K562 (cell line): ENCODE results near the gene STX12. TPM values are rescaled to one million over a fixed set of nuclear protein-coding genes. Genes with fewer than 3 reads are reported as not detected.

Experiments used
- BACH1 ChIP-seq: fragments of 200-800 bp; sonication (Bioruptor generic); IDR thresholded peaks from 2 replicates; pipeline ENCODE4 v1.6.1; 2016; ENCODE audit warnings: missing genetic modification characterization, missing compliant biosample characterization
- CHD2 ChIP-seq: IDR thresholded peaks from 2 replicates; pipeline ENCODE4 v1.6.1; 2011; ENCODE audit warnings: low read depth, low read length
- E2F3 ChIP-seq: fragments of 250-450 bp; sonication (Bioruptor Pico); IDR thresholded peaks from 2 replicates; pipeline ENCODE4 v1.4.0; 2020; ENCODE audit warnings: mild to moderate bottlenecking
- FOXJ3 ChIP-seq: sonication (generic); formaldehyde crosslinking; IDR thresholded peaks from 2 replicates; pipeline ENCODE4 v1.4.0; 2020; ENCODE audit warnings: mild to moderate bottlenecking, missing genetic modification reagents
- HDAC1 ChIP-seq, 2 experiments: fragments of 450-650 bp; IDR thresholded peaks; 2 replicates each; pipeline ENCODE4 v1.6.1; 2016 to 2017; ENCODE audit warnings: inconsistent platforms in 1 of 2, mild to moderate bottlenecking in 1 of 2, moderate library complexity in 1 of 2
- HNRNPK ChIP-seq: fragments of 200-400 bp; formaldehyde crosslinking; IDR thresholded peaks from one replicate; pipeline ENCODE4 v1.6.1; 2018; ENCODE audit warnings: mild to moderate bottlenecking, low read depth, low read length; ENCODE audit not compliant: poor library complexity, severe bottlenecking
- NCOR1 ChIP-seq: fragments of 450-650 bp; IDR thresholded peaks from 2 replicates; pipeline ENCODE4 v1.6.1; 2016; ENCODE audit warnings: mild to moderate bottlenecking, moderate library complexity
- NFE2L1 ChIP-seq: fragments of 450-650 bp; IDR thresholded peaks from 2 replicates; pipeline ENCODE4 v1.6.1; 2016; ENCODE audit warnings: missing genetic modification characterization, low read depth, mild to moderate bottlenecking, missing compliant biosample characterization, moderate library complexity, borderline replicate concordance
- NONO ChIP-seq, 2 experiments: fragments of 200-400 bp in 1 of 2; fragments of 450-650 bp in 1 of 2; formaldehyde crosslinking in 1 of 2; IDR thresholded peaks; 2 replicates each; pipeline ENCODE4 v1.6.1; 2017; ENCODE audit warnings: low read depth in 2 of 2, mild to moderate bottlenecking in 2 of 2, moderate library complexity in 2 of 2, low read length in 1 of 2
- RCOR1 ChIP-seq, 2 experiments: IDR thresholded peaks; 2 replicates each; pipeline ENCODE4 v1.6.1; 2012; ENCODE audit warnings: low read depth in 2 of 2, low read length in 2 of 2, borderline replicate concordance in 1 of 2, improper control_type of control experiment in 1 of 2
- RFX1 ChIP-seq: fragments of 450-650 bp; IDR thresholded peaks from 2 replicates; pipeline ENCODE4 v1.6.1; 2016; ENCODE audit warnings: mild to moderate bottlenecking, moderate library complexity
- SETDB1 ChIP-seq: IDR thresholded peaks from one replicate; pipeline ENCODE4 v1.6.1; 2012; ENCODE audit warnings: low read length, control low read depth, inconsistent platforms
- SRSF7 ChIP-seq: fragments of 200-400 bp; formaldehyde crosslinking; optimal IDR thresholded peaks from 2 replicates; pipeline ENCODE3; 2017; ENCODE audit warnings: mild to moderate bottlenecking, low read depth, low read length
- TOE1 ChIP-seq, 2 experiments: fragments of 450-650 bp in 1 of 2; sonication (generic) in 1 of 2; formaldehyde crosslinking in 1 of 2; IDR thresholded peaks; 2 replicates each; pipeline versions ENCODE4 v1.7.1 to v1.8.0; 2016 to 2022; ENCODE audit warnings: borderline replicate concordance in 2 of 2, mild to moderate bottlenecking in 2 of 2, antibody characterized with exemption in 1 of 2, inconsistent platforms in 1 of 2, low read depth in 1 of 2, missing genetic modification reagents in 1 of 2, moderate library complexity in 1 of 2
- YBX1 ChIP-seq: fragments of 450-650 bp; IDR thresholded peaks from 2 replicates; pipeline ENCODE4 v1.7.1; 2016; ENCODE audit warnings: mild to moderate bottlenecking
- polyA plus RNA-seq, 8 experiments: library from polyadenylated mRNA; depleted of rRNA in 4 of 8; stranded (reverse) in 5 of 8; unstranded in 3 of 8; fragments of >200 nt; fragmentation: Nextera tagmentation in 2 of 8; fragmentation: Illumina TruSeq in 1 of 8; extraction: Ambion mirVana in 2 of 8; extraction: Trizol in 1 of 8; gene quantifications; 2 replicates each; pipeline versions ENCODE4 v1.2.1 to v1.2.3, GENCODE V29; 2011 to 2014; ENCODE audit warnings: inconsistent platforms in 1 of 8, missing spikeins in 1 of 8
- total RNA-seq, 7 experiments: library from RNA; depleted of rRNA in 6 of 7; stranded (reverse); fragments of >200 nt in 6 of 7; fragmentation: Illumina TruSeq in 2 of 7; extraction: Trizol in 2 of 7; gene quantifications; 2 replicates each; pipeline versions ENCODE4 v1.2.1 to v1.2.3, GENCODE V29; 2011 to 2021; ENCODE audit warnings: low replicate concordance in 1 of 7
- TF ChIP-seq, protein P1 (sequence below): fragments of 450-650 bp; IDR thresholded peaks from 2 replicates; pipeline ENCODE4 v1.6.1; 2017; ENCODE audit warnings: antibody characterized with exemption
- TF ChIP-seq, protein P2 (sequence below): fragments of 250-450 bp; sonication (Bioruptor Pico); IDR thresholded peaks from 2 replicates; pipeline ENCODE4 v1.9.0; 2021; ENCODE audit warnings: mild to moderate bottlenecking
- TF ChIP-seq, protein P3 (sequence below): sonication (generic); formaldehyde crosslinking; IDR thresholded peaks from 2 replicates; pipeline ENCODE4 v1.9.0; 2022; ENCODE audit warnings: mild to moderate bottlenecking, missing genetic modification reagents
- TF ChIP-seq, protein P4 (sequence below): fragments of 450-650 bp; formaldehyde crosslinking; IDR thresholded peaks from 2 replicates; pipeline ENCODE4 v1.4.0; 2020; ENCODE audit warnings: mild to moderate bottlenecking, mixed read lengths
- TF ChIP-seq, protein P5 (sequence below): fragments of 450-650 bp; IDR thresholded peaks from 2 replicates; pipeline ENCODE4 v1.6.1; 2017; ENCODE audit warnings: antibody characterized with exemption, mild to moderate bottlenecking

STX12 gene
- total and polyA plus RNA-seq, 9 of the 15 experiments (the other 6 are each of a cell fraction or from before 2014, with no cell fraction given): 16.9 to 31.3 (median 25.7) TPM

DNA sequence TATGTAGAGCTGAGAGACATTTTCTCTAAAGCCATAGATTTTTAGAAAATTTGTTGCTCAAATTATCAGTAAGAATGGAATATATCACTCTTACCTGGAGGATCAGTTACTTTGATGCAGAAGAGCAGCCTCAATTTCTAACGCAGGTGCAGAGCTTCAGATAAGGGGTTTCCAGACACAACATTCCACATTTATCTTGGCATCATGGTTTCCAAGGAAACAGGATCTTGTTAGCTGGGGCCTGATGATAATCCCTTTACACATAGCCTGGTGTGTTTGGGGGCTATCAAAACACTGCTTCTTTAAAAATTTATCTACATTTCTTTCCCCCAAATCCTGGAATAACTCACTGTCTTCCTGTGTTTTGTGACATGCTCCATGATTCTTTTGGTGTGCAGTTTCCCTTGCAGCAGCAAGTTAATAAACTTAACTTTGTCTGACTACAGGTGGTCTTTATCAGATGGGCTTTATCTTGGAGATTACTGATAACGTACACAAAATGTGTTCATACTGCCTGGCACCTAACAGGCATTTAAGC, 2.7 kb upstream of the STX12 start (continued):
- TF ChIP-seq, protein P1, sequence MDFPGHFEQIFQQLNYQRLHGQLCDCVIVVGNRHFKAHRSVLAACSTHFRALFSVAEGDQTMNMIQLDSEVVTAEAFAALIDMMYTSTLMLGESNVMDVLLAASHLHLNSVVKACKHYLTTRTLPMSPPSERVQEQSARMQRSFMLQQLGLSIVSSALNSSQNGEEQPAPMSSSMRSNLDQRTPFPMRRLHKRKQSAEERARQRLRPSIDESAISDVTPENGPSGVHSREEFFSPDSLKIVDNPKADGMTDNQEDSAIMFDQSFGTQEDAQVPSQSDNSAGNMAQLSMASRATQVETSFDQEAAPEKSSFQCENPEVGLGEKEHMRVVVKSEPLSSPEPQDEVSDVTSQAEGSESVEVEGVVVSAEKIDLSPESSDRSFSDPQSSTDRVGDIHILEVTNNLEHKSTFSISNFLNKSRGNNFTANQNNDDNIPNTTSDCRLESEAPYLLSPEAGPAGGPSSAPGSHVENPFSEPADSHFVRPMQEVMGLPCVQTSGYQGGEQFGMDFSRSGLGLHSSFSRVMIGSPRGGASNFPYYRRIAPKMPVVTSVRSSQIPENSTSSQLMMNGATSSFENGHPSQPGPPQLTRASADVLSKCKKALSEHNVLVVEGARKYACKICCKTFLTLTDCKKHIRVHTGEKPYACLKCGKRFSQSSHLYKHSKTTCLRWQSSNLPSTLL: no peak
- TF ChIP-seq, protein P2, sequence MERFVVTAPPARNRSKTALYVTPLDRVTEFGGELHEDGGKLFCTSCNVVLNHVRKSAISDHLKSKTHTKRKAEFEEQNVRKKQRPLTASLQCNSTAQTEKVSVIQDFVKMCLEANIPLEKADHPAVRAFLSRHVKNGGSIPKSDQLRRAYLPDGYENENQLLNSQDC (CRISPR knock-in tag): no peak
- TF ChIP-seq NFE2L1 (tag) (no peak), SRSF7 (no peak), RFX1 (peak; percentile 66), RCOR1 (IDR thresholded peaks at IDR 0.05; ENCODE audit: borderline replicate concordance in 1 of 2, low read depth in 2 of 2, low read length in 2 of 2) (peak in 1 of 2 experiments; percentile 54; a peak in 1 of 4 replicates), CHD2 (no peak), HNRNPK (no peak), TOE1 (IDR thresholded peaks at IDR 0.05; ENCODE audit: borderline replicate concordance) (no peak), TOE1 (CRISPR knock-in tag; IDR thresholded peaks at IDR 0.05; ENCODE audit: borderline replicate concordance, low read depth) (no peak), YBX1 (no peak), BACH1 (no peak), FOXJ3 (no peak), SETDB1 (no peak), NCOR1 (no peak; the same call in 1 of the 2 replicates), HDAC1 (IDR thresholded peaks at IDR 0.05) (no peak), NONO (IDR thresholded peaks at IDR 0.05; ENCODE audit: low read depth in 2 of 2, low read length in 1 of 2) (no peak), E2F3 (no peak)
- TF ChIP-seq, protein P3, sequence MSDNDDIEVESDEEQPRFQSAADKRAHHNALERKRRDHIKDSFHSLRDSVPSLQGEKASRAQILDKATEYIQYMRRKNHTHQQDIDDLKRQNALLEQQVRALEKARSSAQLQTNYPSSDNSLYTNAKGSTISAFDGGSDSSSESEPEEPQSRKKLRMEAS (CRISPR knock-in tag): no peak
- TF ChIP-seq, protein P4, sequence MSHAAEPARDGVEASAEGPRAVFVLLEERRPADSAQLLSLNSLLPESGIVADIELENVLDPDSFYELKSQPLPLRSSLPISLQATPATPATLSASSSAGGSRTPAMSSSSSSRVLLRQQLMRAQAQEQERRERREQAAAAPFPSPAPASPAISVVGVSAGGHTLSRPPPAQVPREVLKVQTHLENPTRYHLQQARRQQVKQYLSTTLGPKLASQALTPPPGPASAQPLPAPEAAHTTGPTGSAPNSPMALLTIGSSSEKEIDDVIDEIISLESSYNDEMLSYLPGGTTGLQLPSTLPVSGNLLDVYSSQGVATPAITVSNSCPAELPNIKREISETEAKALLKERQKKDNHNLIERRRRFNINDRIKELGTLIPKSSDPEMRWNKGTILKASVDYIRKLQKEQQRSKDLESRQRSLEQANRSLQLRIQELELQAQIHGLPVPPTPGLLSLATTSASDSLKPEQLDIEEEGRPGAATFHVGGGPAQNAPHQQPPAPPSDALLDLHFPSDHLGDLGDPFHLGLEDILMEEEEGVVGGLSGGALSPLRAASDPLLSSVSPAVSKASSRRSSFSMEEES: no peak
- TF ChIP-seq, protein P5, sequence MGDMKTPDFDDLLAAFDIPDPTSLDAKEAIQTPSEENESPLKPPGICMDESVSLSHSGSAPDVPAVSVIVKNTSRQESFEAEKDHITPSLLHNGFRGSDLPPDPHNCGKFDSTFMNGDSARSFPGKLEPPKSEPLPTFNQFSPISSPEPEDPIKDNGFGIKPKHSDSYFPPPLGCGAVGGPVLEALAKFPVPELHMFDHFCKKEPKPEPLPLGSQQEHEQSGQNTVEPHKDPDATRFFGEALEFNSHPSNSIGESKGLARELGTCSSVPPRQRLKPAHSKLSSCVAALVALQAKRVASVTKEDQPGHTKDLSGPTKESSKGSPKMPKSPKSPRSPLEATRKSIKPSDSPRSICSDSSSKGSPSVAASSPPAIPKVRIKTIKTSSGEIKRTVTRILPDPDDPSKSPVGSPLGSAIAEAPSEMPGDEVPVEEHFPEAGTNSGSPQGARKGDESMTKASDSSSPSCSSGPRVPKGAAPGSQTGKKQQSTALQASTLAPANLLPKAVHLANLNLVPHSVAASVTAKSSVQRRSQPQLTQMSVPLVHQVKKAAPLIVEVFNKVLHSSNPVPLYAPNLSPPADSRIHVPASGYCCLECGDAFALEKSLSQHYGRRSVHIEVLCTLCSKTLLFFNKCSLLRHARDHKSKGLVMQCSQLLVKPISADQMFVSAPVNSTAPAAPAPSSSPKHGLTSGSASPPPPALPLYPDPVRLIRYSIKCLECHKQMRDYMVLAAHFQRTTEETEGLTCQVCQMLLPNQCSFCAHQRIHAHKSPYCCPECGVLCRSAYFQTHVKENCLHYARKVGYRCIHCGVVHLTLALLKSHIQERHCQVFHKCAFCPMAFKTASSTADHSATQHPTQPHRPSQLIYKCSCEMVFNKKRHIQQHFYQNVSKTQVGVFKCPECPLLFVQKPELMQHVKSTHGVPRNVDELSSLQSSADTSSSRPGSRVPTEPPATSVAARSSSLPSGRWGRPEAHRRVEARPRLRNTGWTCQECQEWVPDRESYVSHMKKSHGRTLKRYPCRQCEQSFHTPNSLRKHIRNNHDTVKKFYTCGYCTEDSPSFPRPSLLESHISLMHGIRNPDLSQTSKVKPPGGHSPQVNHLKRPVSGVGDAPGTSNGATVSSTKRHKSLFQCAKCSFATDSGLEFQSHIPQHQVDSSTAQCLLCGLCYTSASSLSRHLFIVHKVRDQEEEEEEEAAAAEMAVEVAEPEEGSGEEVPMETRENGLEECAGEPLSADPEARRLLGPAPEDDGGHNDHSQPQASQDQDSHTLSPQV: no peak
